CD4-positive, alpha-beta T cell (primary cell): Measurements from ENCODE around the gene CDRT4. TPM values are rescaled to one million over a fixed set of nuclear protein-coding genes. Genes with fewer than 3 reads are reported as not detected.

Experiments used
- ATAC-seq: fragments of 200-7000 bp; cut with Tn5 transposase; one replicate; pipeline ENCODE4 v1.10.0; 2022; ENCODE audit warnings: mild to moderate bottlenecking; ENCODE audit not compliant: poor library complexity
- CTCF ChIA-PET: fragments of 350-600 bp; sonication (Branson Sonifier 250); formaldehyde crosslinking; loops from one replicate; lab custom pipeline; 2021; ENCODE audit warnings: antibody characterized with exemption, inconsistent platforms; lab: Charles Lee
- POLR2A ChIA-PET: fragments of 350-600 bp; sonication (Branson Sonifier 250); formaldehyde crosslinking; loops from one replicate; lab custom pipeline; 2021; ENCODE audit warnings: antibody characterized with exemption, inconsistent platforms; lab: Charles Lee
- DNase-seq, 14 experiments: peaks; one replicate each; pipeline ENCODE4 v3.0.0-alpha.2; 2013 to 2020; ENCODE audit warnings: mixed read lengths in 2 of 14
- H3K27ac ChIP-seq, 2 donors: one replicate each; pipeline versions ENCODE4 v1.5.1 to v1.7.0; 2013; ENCODE audit warnings: low read length in 2 of 2, low read depth in 1 of 2, mild to moderate bottlenecking in 1 of 2
- H3K27me3 ChIP-seq, 2 experiments: 1 replicate in 1 of 2; 2 replicates in 1 of 2; pipeline versions ENCODE4 v1.6.1 to v1.7.0; 2013; ENCODE audit warnings: low read length in 2 of 2, control low read depth in 1 of 2, mild to moderate bottlenecking in 1 of 2, moderate library complexity in 1 of 2; ENCODE audit not compliant: insufficient read depth in 2 of 2, control insufficient read depth in 1 of 2
- H3K36me3 ChIP-seq: one replicate; pipeline ENCODE4 v1.6.1; 2013; ENCODE audit warnings: low read length, control low read depth; ENCODE audit not compliant: insufficient read depth
- H3K4me1 ChIP-seq: one replicate; pipeline ENCODE4 v1.6.1; 2013; ENCODE audit warnings: low read length, control low read depth; ENCODE audit not compliant: insufficient read depth
- H3K4me3 ChIP-seq: one replicate; pipeline ENCODE4 v1.5.1; 2013; ENCODE audit warnings: mild to moderate bottlenecking, low read length, moderate library complexity
- H3K9me3 ChIP-seq, 2 experiments: 1 replicate in 1 of 2; 2 replicates in 1 of 2; pipeline versions ENCODE4 v1.6.1 to v1.7.0; 2013; ENCODE audit warnings: low read length in 2 of 2, mild to moderate bottlenecking in 2 of 2, control low read depth in 1 of 2, moderate library complexity in 1 of 2; ENCODE audit not compliant: control insufficient read depth in 1 of 2, insufficient read depth in 1 of 2
- H3K27ac Mint-ChIP-seq: one replicate; pipeline ENCODE4 v1.8.0; 2020; ENCODE audit warnings: mixed read lengths
- H3K27me3 Mint-ChIP-seq: one replicate; pipeline ENCODE4 v1.8.0; 2021; ENCODE audit warnings: mixed read lengths
- H3K36me3 Mint-ChIP-seq: one replicate; pipeline ENCODE4 v1.8.0; 2021; ENCODE audit warnings: low read depth, mixed read lengths
- H3K4me1 Mint-ChIP-seq: one replicate; pipeline ENCODE4 v1.8.0; 2021; ENCODE audit warnings: low read depth, mixed read lengths
- H3K4me3 Mint-ChIP-seq: one replicate; pipeline ENCODE4 v1.8.0; 2020; ENCODE audit warnings: mild to moderate bottlenecking, mixed read lengths
- H3K9me3 Mint-ChIP-seq: one replicate; pipeline ENCODE4 v1.8.0; 2020; ENCODE audit warnings: mixed read lengths
- intact Hi-C, 2 experiments: fragments of 100-400 bp; cut with DNase I in 1 of 2; cut with micrococcal nuclease in 1 of 2; formaldehyde crosslinking; loops; one replicate each; pipeline versions ENCODE4 v1.15.1 to v1.9.0; 2023 to 2025; cut with DNase I, micrococcal nuclease
- total RNA-seq, 174 experiments: library from RNA in 2 of 174; stranded (reverse) in 2 of 174; gene quantifications; one replicate each; pipeline ENCODE4 v1.2.3 and lab custom pipeline; 2021 to 2026
- TF ChIP-seq, protein P1 (sequence below): fragments of 200-600 bp; IDR thresholded peaks from one replicate; pipeline ENCODE4 v1.8.0; 2022; ENCODE audit warnings: antibody characterized with exemption, mild to moderate bottlenecking

CDRT4 gene
- total RNA-seq, 2 experiments from 2014 or later = 0.89 to 3.3 TPM

DNA sequence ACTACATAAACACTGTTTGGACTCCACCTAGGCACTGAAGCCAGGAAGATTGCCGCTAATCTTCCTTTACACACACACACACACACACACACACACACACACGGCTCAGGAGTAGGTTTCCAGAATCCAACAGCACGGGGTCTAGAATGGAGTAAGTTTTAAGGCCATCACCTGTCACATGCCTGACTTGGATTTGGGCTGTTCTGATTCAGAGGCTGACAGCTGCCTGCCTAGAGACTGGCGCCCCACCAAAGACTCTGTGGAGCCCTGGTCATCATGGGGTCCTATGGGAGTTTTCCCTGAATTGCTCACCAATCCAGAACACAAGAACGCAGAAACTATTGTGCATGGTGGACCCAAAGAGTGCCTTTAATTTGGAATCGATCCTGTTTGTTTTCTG lies 10.9 kb downstream of the CDRT4 start:
- H3K36me3 ChIP-seq = peaks cover 9% of the 10 kb centered on the region
- POLR2A ChIA-PET = interaction anchor here (0.7 kb wide), 1 partner anchor 441 kb away, joined by 3 read pairs; no protein-coding TSS in a partner anchor
- no peak overlapping the region for H3K4me3 ChIP-seq
- ATAC-seq (no peak), DNase-seq (no peak)
- H3K4me1 Mint-ChIP-seq = no peaks in the 10 kb centered on the region
- H3K27me3 Mint-ChIP-seq = no peaks in the 10 kb centered on the region
- CTCF ChIA-PET = no interaction called here
- H3K27ac Mint-ChIP-seq = no peak overlapping the region
- no peaks in the 10 kb centered on the region for H3K9me3 Mint-ChIP-seq
- intact Hi-C loops = no loop called here
- no peaks in the 10 kb centered on the region for H3K27me3 ChIP-seq
- no peaks in the 10 kb centered on the region for H3K4me1 ChIP-seq
- H3K27ac ChIP-seq = no peak overlapping the region
- peaks cover 38% of the 10 kb centered on the region for H3K36me3 Mint-ChIP-seq
- TF ChIP-seq, protein P1, sequence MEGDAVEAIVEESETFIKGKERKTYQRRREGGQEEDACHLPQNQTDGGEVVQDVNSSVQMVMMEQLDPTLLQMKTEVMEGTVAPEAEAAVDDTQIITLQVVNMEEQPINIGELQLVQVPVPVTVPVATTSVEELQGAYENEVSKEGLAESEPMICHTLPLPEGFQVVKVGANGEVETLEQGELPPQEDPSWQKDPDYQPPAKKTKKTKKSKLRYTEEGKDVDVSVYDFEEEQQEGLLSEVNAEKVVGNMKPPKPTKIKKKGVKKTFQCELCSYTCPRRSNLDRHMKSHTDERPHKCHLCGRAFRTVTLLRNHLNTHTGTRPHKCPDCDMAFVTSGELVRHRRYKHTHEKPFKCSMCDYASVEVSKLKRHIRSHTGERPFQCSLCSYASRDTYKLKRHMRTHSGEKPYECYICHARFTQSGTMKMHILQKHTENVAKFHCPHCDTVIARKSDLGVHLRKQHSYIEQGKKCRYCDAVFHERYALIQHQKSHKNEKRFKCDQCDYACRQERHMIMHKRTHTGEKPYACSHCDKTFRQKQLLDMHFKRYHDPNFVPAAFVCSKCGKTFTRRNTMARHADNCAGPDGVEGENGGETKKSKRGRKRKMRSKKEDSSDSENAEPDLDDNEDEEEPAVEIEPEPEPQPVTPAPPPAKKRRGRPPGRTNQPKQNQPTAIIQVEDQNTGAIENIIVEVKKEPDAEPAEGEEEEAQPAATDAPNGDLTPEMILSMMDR = no peak
- H3K4me3 Mint-ChIP-seq = no peak overlapping the region
- H3K9me3 ChIP-seq = peaks cover 9 to 12% of the 10 kb centered on the region in 2 experiments

DNA sequence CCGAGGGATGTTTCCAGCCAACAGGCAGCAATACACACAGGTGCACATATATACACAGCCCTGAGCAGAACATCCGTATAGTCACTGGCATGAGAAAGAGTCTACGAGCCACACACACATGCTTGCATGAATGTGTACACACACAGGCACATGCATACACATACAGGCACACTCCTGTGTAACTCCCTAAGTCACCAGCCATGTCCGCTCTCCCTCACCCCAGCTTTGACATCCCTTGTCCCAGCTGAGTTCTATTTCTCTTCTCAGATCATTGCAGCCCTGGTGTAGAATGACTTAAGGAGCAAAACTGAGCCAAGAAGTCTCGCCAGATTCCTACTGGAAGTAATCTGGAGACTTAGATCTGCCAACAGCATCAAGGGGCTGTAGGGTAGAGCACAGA lies 13.1 kb downstream of the CDRT4 start:
- Mint-ChIP-seq H3K36me3 (peaks cover 28% of the 10 kb centered on the region), H3K27me3 (no peaks in the 10 kb centered on the region), H3K4me3 (no peak overlapping the region), H3K4me1 (no peaks in the 10 kb centered on the region), H3K27ac (no peak overlapping the region), H3K9me3 (no peaks in the 10 kb centered on the region)
- Histone ChIP-seq H3K9me3 (peaks cover 9 to 12% of the 10 kb centered on the region in 2 experiments), H3K4me3 (no peak overlapping the region), H3K27ac (no peak overlapping the region), H3K36me3 (peaks cover 9% of the 10 kb centered on the region), H3K27me3 (no peaks in the 10 kb centered on the region), H3K4me1 (no peaks in the 10 kb centered on the region)
- DNase-seq (no peak), ATAC-seq (no peak)
- intact Hi-C loops = no loop called here
- POLR2A ChIA-PET = no interaction called here
- CTCF ChIA-PET = no interaction called here
- TF ChIP-seq, protein P1 = no peak

DNA sequence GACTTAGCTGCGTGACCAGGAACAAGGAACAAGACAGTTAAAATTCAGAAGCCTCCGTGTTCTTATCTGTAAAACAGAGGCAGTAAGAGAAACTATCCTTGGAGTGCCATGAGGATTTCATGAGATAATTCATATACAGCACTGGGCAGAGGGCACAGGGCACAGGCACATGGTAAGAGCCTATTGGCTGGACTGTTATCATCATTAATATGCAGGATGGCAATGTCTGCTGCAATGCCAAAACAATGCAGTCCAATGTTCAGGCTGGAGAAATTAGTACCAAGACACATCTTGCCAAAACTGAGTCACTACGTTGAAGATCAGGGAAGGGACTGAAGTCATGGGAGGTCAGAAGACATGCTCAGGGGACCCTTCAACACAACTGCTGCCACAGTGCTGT lies 13.6 kb downstream of the CDRT4 start:
- Histone ChIP-seq H3K4me1 (no peaks in the 10 kb centered on the region), H3K36me3 (peaks cover 9% of the 10 kb centered on the region), H3K9me3 (peaks cover 9 to 12% of the 10 kb centered on the region in 2 experiments), H3K4me3 (no peak overlapping the region), H3K27ac (no peak overlapping the region), H3K27me3 (no peaks in the 10 kb centered on the region)
- Mint-ChIP-seq H3K4me3 (no peak overlapping the region), H3K27me3 (no peaks in the 10 kb centered on the region), H3K9me3 (no peaks in the 10 kb centered on the region), H3K36me3 (peaks cover 28% of the 10 kb centered on the region), H3K4me1 (no peaks in the 10 kb centered on the region), H3K27ac (no peak overlapping the region)
- intact Hi-C loops = no loop called here
- no peak for DNase-seq
- POLR2A ChIA-PET = no interaction called here
- TF ChIP-seq, protein P1 = no peak
- ATAC-seq = no peak
- CTCF ChIA-PET = no interaction called here
